Cardiac septum (tissue), 1 donor: Measurements from ENCODE around the gene PHRF1. TPM values are rescaled to one million over a fixed set of nuclear protein-coding genes. Genes with fewer than 3 reads are reported as not detected.
A peak's percentile ranks its signal among the peaks of the same experiment; 100 is the strongest.

Source experiments
- DNase-seq: peaks from one replicate; pipeline ENCODE4 v3.0.0-alpha.2; 2020; ENCODE audit warnings: low spot score
- intact Hi-C: fragments of 100-400 bp; cut with DNase I; formaldehyde crosslinking; loops from one replicate; pipeline ENCODE4 v1.14.0; 2022
- microRNA-seq: library from miRNA; unstranded; fragments of <30 nt; microRNA quantifications from one replicate; pipeline ENCODE4 v1.2.0, GENCODE V29; 2020
- total RNA-seq: library from RNA; stranded (reverse); fragmentation: NEBNext Ultra II Directional; extraction: Animal tissue kit (Norgen Biotek cat#: 25700); gene quantifications from one replicate; pipeline ENCODE4 v1.2.1, GENCODE V29; 2021
- donor health status: DM: no; HTN: no; CAD: no.

Gene PHRF1
- total RNA-seq, 1 donor from 2014 or later = 20.9 TPM

DNA sequence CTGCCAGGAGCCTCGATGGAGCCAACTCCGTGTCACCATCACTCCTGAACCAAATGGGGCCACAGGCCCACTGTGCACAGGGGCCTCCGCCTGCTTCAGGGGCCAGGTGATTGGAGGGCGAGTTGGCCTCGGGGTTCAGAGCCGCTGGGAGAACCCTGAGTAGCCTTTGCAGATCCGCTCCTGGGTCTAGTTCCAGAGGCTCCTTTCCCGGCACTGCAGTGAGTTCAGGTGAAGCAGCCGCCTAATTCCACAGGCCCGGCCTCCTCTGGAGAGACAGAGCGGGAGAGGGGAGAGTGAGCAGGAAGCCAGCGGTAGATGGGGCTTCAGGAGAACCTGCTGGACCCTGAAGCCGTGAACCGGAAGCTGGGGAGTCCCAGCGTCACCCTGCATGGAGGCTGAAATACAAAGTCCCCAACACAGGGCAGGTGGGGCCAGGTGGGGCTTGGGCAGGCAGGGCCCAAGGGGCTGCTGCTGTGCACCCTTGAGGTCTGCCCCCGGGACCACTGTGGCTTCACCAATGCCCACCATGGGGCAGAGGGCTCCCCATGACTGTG, 83.3 kb downstream of the PHRF1 start:
- intact Hi-C loops = no loop called here
- DNase-seq = no peak

DNA sequence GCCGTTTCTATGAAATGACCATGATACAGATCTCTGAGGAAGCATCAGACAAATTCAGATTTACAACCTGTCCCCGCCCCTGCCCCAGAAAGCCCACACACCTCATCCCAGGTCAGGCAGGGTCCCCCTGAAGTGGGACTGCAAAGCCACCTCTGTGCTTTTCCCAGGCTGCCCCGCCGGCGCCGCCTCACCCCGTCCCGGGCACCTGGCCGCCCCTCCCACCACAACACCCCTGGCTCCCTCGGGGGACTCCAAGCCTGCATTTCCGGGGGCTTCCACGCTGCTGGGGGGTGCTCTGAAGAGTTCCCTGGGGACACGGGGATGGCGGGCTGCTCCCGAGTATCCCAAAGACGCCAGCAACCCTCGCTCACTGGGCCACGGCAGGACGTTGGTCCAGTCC, 84.0 kb downstream of the PHRF1 start:
- no peak for DNase-seq
- intact Hi-C loops = no loop called here

DNA sequence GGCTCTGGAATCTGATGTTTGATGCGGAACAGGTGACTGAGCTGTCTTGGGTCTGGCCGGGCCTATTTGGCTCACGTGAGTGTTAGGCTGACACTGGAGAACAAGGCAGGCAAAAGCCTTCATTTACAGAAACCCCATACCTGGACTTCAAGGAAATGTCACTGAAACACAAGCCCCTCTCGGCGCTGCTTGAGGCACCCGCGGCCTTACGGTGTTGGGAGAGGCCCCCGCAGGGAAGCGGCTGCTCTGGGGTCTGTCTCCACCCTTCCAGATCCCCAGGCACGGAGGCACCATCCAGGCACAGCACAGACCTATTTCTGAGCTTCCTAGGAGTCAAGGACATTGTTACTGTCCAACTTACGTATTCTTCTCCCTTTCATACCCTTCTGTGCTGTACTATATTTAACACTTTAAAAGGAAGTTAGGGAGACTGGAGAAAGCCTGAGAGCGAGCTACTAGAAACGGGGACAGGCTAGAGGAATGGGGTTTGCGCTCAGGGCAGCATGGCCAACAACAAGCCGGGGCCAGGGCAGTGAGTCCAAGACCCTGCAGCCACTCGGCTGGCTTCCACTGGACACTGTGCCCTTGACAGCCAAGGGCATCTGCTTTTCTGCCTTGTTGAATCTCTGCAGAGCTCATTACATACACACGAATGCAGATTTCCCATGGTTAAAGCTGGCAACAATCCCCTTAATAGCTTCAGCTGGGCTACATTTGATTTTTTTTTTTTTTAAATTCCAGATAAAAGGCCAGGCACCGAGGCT, 84.6 kb downstream of the PHRF1 start:
- intact Hi-C loops = no loop called here
- DNase-seq = no peak

Small RNA genes lying within 50 kb of the gene (microRNA-seq; reads per million reads assigned to microRNA genes)
- gene MIR210 = 312 reads per million, percentile 72 among the genes with 10 or more reads in this experiment

Other genes with a start within 250 kb of the PHRF1 start
- gene B4GALNT4, start 207.0 kb upstream of the PHRF1 start, total RNA-seq = 0.24 TPM
- gene PKP3, start 182.3 kb upstream of the PHRF1 start, total RNA-seq = 0.83 TPM
- gene SIGIRR, start 161.5 kb upstream of the PHRF1 start, total RNA-seq = 33.3 TPM
- gene ANO9, start 134.5 kb upstream of the PHRF1 start, total RNA-seq = 0.38 TPM
- 24.9 TPM for gene PTDSS2, start 126.2 kb upstream of the PHRF1 start, total RNA-seq
- 158 TPM for gene RNH1, start 69.2 kb upstream of the PHRF1 start, total RNA-seq
- gene HRAS, start 40.9 kb upstream of the PHRF1 start, total RNA-seq = 75.9 TPM
- gene LRRC56, start 38.9 kb upstream of the PHRF1 start, total RNA-seq = 0.38 TPM
- 0.40 TPM for gene LMNTD2, start 15.7 kb upstream of the PHRF1 start, total RNA-seq
- 2.6 TPM for gene RASSF7, start 15.5 kb upstream of the PHRF1 start, total RNA-seq
- gene IRF7, start 39.5 kb downstream of the PHRF1 start, total RNA-seq = 9.7 TPM
- not detected for gene CDHR5, start 48.5 kb downstream of the PHRF1 start, total RNA-seq
- not detected for gene SCT, start 50.7 kb downstream of the PHRF1 start, total RNA-seq
- gene DRD4, start 60.8 kb downstream of the PHRF1 start, total RNA-seq = 0.81 TPM
- gene DEAF1, start 118.8 kb downstream of the PHRF1 start, total RNA-seq = 21.3 TPM
- gene TMEM80, start 119.3 kb downstream of the PHRF1 start, total RNA-seq = 15.5 TPM
- gene EPS8L2, start 129.8 kb downstream of the PHRF1 start, total RNA-seq = 2.3 TPM
- gene TALDO1, start 171.0 kb downstream of the PHRF1 start, total RNA-seq = 92.4 TPM
- gene GATD1, start 201.0 kb downstream of the PHRF1 start, total RNA-seq = 38.7 TPM
- 0.65 TPM for gene CEND1, start 213.6 kb downstream of the PHRF1 start, total RNA-seq
- gene SLC25A22, start 221.8 kb downstream of the PHRF1 start, total RNA-seq = 4.7 TPM
- gene PIDD1, start 228.8 kb downstream of the PHRF1 start, total RNA-seq = 12.1 TPM
- 781 TPM for gene RPLP2, start 233.5 kb downstream of the PHRF1 start, total RNA-seq
- 209 TPM for gene PNPLA2, start 242.4 kb downstream of the PHRF1 start, total RNA-seq